GM19468 (cell line): ENCODE data around the gene BABAM2.
"Not testable (repeated sequence)": the region's sequence is repeated elsewhere in the genome, so short reads cannot be mapped to it uniquely, and the experiment has no call there.

ENCODE experiments used
- ATAC-seq: cut with Tn5 transposase; IDR thresholded peaks from one replicate; pipeline ENCODE4 v1.9.1; 2021; ENCODE audit warnings: mild to moderate bottlenecking, moderate library complexity, moderate number of reproducible peaks; ENCODE audit not compliant: unreplicated experiment; ENCODE audit errors: extremely low read depth

Gene BABAM2

GRCh38 chr2:27968045-27968444, 77.5 kb downstream of the BABAM2 start:
- not testable (repeated sequence) for ATAC-seq

- ATAC-seq = not testable (repeated sequence)
These were observed 78.4 kb downstream of the BABAM2 start for GRCh38 chr2:27968957-27969356.

- ATAC-seq = no peak
These were observed 81.8 kb downstream of the BABAM2 start for GRCh38 chr2:27972311-27972710.

- ATAC-seq = no peak
These were observed 83.1 kb downstream of the BABAM2 start for GRCh38 chr2:27973592-27973991.

- no peak for ATAC-seq
These were observed 85.8 kb downstream of the BABAM2 start for GRCh38 chr2:27976308-27976707.

GRCh38 chr2:27977731-27978312, 87.3 kb downstream of the BABAM2 start:
- ATAC-seq = no peak

GRCh38 chr2:27978761-27979160, 88.2 kb downstream of the BABAM2 start:
- ATAC-seq = not testable (repeated sequence)

GRCh38 chr2:27980242-27980641, 89.7 kb downstream of the BABAM2 start:
- ATAC-seq = no peak

GRCh38 chr2:27984153-27984552, 93.6 kb downstream of the BABAM2 start:
- ATAC-seq = no peak

- ATAC-seq = no peak
These were observed 97.8 kb downstream of the BABAM2 start for GRCh38 chr2:27988306-27988705.

GRCh38 chr2:27988718-27989117, 98.2 kb downstream of the BABAM2 start:
- ATAC-seq = no peak

- ATAC-seq = no peak
These were observed 98.6 kb downstream of the BABAM2 start for GRCh38 chr2:27989149-27989548.

GRCh38 chr2:27990030-27990590, 99.6 kb downstream of the BABAM2 start:
- ATAC-seq = no peak

GRCh38 chr2:27991146-27991545, 100.6 kb downstream of the BABAM2 start:
- ATAC-seq = no peak

- ATAC-seq = no peak
These were observed 102.4 kb downstream of the BABAM2 start for GRCh38 chr2:27992787-27993401.

- no peak for ATAC-seq
These were observed 102.9 kb downstream of the BABAM2 start for GRCh38 chr2:27993402-27993787.

- ATAC-seq = no peak
These were observed 103.6 kb downstream of the BABAM2 start for GRCh38 chr2:27993950-27994728.

GRCh38 chr2:27996156-27996922, 105.8 kb downstream of the BABAM2 start:
- no peak for ATAC-seq

- ATAC-seq = no peak
These were observed 109.8 kb downstream of the BABAM2 start for GRCh38 chr2:28000287-28000686.

GRCh38 chr2:28002181-28002580, 111.7 kb downstream of the BABAM2 start:
- no peak for ATAC-seq
